GM12875 (cell line): ENCODE results near the gene ZMPSTE24.
"Not testable (repeated sequence)": the region's sequence is repeated elsewhere in the genome, so short reads cannot be mapped to it uniquely, and the experiment has no call there.

Experiments used
- H3K4me3 ChIP-seq: one replicate; pipeline ENCODE4 v1.5.1; 2011; ENCODE audit warnings: low read depth, low read length, control low read depth
- TF ChIP-seq, protein P1 (sequence below): IDR thresholded peaks from 2 replicates; pipeline ENCODE4 v1.5.1; 2011; ENCODE audit warnings: low read depth, mild to moderate bottlenecking, control low read depth, inconsistent platforms, low read length, moderate library complexity, borderline replicate concordance; ENCODE audit not compliant: insufficient read depth

The ZMPSTE24 gene

GRCh38 chr1:40318476-40318875 is 60.4 kb downstream of the ZMPSTE24 start:
- H3K4me3 ChIP-seq, result no peak overlapping the region
- TF ChIP-seq, protein P1, sequence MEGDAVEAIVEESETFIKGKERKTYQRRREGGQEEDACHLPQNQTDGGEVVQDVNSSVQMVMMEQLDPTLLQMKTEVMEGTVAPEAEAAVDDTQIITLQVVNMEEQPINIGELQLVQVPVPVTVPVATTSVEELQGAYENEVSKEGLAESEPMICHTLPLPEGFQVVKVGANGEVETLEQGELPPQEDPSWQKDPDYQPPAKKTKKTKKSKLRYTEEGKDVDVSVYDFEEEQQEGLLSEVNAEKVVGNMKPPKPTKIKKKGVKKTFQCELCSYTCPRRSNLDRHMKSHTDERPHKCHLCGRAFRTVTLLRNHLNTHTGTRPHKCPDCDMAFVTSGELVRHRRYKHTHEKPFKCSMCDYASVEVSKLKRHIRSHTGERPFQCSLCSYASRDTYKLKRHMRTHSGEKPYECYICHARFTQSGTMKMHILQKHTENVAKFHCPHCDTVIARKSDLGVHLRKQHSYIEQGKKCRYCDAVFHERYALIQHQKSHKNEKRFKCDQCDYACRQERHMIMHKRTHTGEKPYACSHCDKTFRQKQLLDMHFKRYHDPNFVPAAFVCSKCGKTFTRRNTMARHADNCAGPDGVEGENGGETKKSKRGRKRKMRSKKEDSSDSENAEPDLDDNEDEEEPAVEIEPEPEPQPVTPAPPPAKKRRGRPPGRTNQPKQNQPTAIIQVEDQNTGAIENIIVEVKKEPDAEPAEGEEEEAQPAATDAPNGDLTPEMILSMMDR, result no peak

- TF ChIP-seq, protein P1, result no peak
- no peak overlapping the region for H3K4me3 ChIP-seq
Measured at GRCh38 chr1:40318970-40319621, 61.1 kb downstream of the ZMPSTE24 start.

GRCh38 chr1:40331403-40331802 is 73.4 kb downstream of the ZMPSTE24 start:
- H3K4me3 ChIP-seq, result not testable (repeated sequence)

DNA sequence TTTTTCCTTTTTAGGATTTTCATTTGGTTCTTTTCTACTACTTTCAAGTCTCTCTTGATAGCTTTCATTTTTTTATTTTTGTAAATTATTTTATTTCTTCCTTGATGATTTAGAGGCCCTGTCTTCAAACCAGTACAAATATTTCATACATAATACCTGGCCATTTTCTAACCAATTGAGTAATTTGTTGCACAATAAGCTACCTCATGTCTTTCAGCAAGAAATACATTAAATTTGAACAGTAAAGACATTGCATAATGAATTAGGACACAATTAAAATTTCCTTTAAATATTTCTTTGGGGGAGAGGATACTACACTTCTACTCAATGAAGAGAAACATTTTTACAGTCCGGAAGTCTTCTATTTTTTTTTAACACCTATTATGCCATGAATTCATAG is 74.7 kb downstream of the ZMPSTE24 start:
- TF ChIP-seq, protein P1, result no peak
- no peak overlapping the region for H3K4me3 ChIP-seq

GRCh38 chr1:40337443-40337842 is 79.4 kb downstream of the ZMPSTE24 start:
- TF ChIP-seq, protein P1, result no peak

DNA sequence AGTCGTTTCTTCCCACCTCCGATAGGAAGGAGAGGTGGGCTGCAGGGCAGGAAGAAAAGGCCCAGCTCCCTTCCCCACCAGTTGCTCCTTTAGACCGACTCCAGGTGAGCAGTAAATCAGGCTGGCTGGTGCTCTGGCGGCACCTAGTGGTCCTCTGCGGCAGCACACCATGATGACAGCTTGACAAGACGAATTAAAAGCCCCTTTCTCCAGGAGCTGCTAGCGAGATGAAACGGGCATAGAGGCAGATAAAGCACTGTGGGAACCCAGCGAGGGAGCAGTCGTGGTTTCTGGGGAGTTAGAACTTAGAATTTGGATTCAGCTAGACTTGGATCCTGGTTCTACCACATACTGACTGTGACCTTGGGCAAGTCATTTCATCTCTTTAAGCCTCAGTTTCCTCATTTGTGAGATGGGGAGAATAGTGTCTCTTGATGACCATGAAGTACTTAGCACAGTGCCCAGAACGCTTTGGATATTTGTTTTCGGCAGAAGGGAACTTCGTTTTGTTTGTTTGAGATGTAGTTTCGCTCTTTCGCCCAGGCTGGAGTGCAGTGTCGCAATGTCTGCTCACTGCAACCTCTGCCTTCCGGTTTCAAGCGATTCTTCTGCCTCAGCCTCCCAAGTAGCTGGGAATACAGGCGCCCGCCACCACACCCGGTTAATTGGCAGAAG is 80.8 kb downstream of the ZMPSTE24 start:
- TF ChIP-seq, protein P1, result peak; percentile 98
- H3K4me3 ChIP-seq, result no peak overlapping the region

More at GRCh38 chr1:40337443-40337842, 79.4 kb downstream of the ZMPSTE24 start:
- no peak overlapping the region for H3K4me3 ChIP-seq

- H3K4me3 ChIP-seq, result no peak overlapping the region
- TF ChIP-seq, protein P1, result no peak
Measured at GRCh38 chr1:40339420-40340323, 81.6 kb downstream of the ZMPSTE24 start.
